ENCODE data around the gene DARS1. TPM values are rescaled to one million over a fixed set of nuclear protein-coding genes. Genes with fewer than 3 reads are reported as not detected.

Gene DARS1
- total RNA-seq, 1 experiment from 2014 or later: 85.3 TPM

DNA sequence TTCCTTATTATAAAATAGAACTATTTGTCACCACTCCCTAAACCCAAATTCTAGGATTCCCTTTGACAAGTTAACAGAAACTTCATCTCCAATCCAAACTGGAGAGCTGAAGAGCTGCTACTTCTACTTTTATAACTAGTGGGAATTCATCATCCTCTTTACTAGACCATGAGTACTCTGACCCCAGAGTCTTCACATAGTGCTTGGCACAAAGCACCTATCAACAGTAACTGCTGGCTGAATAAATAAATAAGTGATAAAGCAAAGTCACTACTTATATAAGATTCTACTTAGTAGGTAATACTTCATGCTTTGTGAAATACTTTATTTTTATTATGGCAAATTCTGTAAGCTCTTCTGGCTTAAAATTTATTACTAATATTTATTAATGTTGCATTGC is 49.5 kb downstream of the DARS1 start:
- ATAC-seq: no peak
- Histone ChIP-seq H3K27me3 (ENCODE audit: control insufficient read depth, insufficient read depth, low read length) (no peaks in the 10 kb centered on the region), H3K4me3 (ENCODE audit: low read depth in 2 of 2, low read length in 2 of 2) (no peak overlapping the region), H3K27ac (ENCODE audit: low read length) (no peak overlapping the region), H3K36me3 (ENCODE audit: control insufficient read depth, insufficient read depth, low read length) (peaks cover 14% of the 10 kb centered on the region), H3K4me1 (ENCODE audit: control insufficient read depth, insufficient read depth, low read length) (no peaks in the 10 kb centered on the region; the same call in 1 of the 2 replicates), H3K9me3 (ENCODE audit: control insufficient read depth, insufficient read depth, low read depth, low read length) (no peaks in the 10 kb centered on the region)
- BruUV-seq (replicated peaks): no TSS peak
- intact Hi-C loops (cut with micrococcal nuclease; ENCODE audit: unreplicated experiment) (no loop called here), in situ Hi-C loops (cut with HindIII; ENCODE audit: low pct_unique_long_range_greater_than_20kb, low sequenced_read_pairs) (no loop called here)
- ChIA-PET CTCF (no interaction called here), POLR2A (no interaction called here)
- DNase-seq (ENCODE audit: low read depth, low spot score): no peak
- TF ChIP-seq SIN3A (IDR thresholded peaks at IDR 0.05; ENCODE audit: borderline replicate concordance, insufficient read depth, low read depth, low read length) (no peak), REST (IDR thresholded peaks at IDR 0.05; ENCODE audit: insufficient read depth in 1 of 2, low read depth in 2 of 2, low read length in 1 of 2) (no peak)

GRCh38 chr2:135931776-135932443 is 53.5 kb downstream of the DARS1 start:
- DNase-seq (ENCODE audit: low read depth, low spot score) (no peak), ATAC-seq (no peak)
- Histone ChIP-seq H3K27ac (ENCODE audit: low read length) (no peak overlapping the region), H3K27me3 (ENCODE audit: control insufficient read depth, insufficient read depth, low read length) (no peaks in the 10 kb centered on the region), H3K9me3 (ENCODE audit: control insufficient read depth, insufficient read depth, low read depth, low read length) (no peaks in the 10 kb centered on the region), H3K4me3 (ENCODE audit: low read depth in 2 of 2, low read length in 2 of 2) (no peak overlapping the region), H3K4me1 (ENCODE audit: control insufficient read depth, insufficient read depth, low read length) (no peaks in the 10 kb centered on the region; the same call in 1 of the 2 replicates), H3K36me3 (ENCODE audit: control insufficient read depth, insufficient read depth, low read length) (peaks cover 22% of the 10 kb centered on the region)
- intact Hi-C loops (cut with micrococcal nuclease; ENCODE audit: unreplicated experiment): no loop called here
- in situ Hi-C loops (cut with HindIII; ENCODE audit: low pct_unique_long_range_greater_than_20kb, low sequenced_read_pairs): no loop called here
- ChIA-PET CTCF (no interaction called here), POLR2A (no interaction called here)
- no peak for TF ChIP-seq SIN3A (IDR thresholded peaks at IDR 0.05; ENCODE audit: borderline replicate concordance, insufficient read depth, low read depth, low read length)
- no TSS peak for BruUV-seq (replicated peaks)

DNA sequence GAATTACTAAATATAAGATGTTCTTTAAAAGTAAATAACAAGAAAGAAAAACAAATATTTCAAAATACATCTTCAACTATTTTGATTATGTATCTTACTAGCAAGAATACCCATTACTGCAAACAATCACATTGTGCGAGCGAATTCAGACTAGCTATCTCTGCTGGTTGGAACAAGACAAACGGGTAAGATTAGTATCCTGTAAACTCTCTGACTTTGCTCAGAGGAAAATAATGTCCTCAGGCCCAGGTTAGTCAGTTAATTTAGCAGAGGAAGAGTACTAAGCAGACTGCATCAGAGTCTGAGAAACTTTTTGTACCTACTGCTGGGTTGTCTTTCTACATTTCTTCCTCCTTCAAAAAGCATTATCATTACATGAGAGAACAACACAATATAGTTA is 58.8 kb downstream of the DARS1 start:
- Histone ChIP-seq H3K9me3 (ENCODE audit: control insufficient read depth, insufficient read depth, low read depth, low read length) (no peaks in the 10 kb centered on the region), H3K4me3 (ENCODE audit: low read depth in 2 of 2, low read length in 2 of 2) (no peak overlapping the region), H3K27me3 (ENCODE audit: control insufficient read depth, insufficient read depth, low read length) (no peaks in the 10 kb centered on the region), H3K27ac (ENCODE audit: low read length) (no peak overlapping the region), H3K4me1 (ENCODE audit: control insufficient read depth, insufficient read depth, low read length) (no peaks in the 10 kb centered on the region), H3K36me3 (ENCODE audit: control insufficient read depth, insufficient read depth, low read length) (peaks cover 23% of the 10 kb centered on the region)
- no peak for TF ChIP-seq REST (IDR thresholded peaks at IDR 0.05; ENCODE audit: insufficient read depth in 1 of 2, low read depth in 2 of 2, low read length in 1 of 2)
- no peak for TF ChIP-seq SIN3A (IDR thresholded peaks at IDR 0.05; ENCODE audit: borderline replicate concordance, insufficient read depth, low read depth, low read length)
- TF ChIP-seq, protein P1, sequence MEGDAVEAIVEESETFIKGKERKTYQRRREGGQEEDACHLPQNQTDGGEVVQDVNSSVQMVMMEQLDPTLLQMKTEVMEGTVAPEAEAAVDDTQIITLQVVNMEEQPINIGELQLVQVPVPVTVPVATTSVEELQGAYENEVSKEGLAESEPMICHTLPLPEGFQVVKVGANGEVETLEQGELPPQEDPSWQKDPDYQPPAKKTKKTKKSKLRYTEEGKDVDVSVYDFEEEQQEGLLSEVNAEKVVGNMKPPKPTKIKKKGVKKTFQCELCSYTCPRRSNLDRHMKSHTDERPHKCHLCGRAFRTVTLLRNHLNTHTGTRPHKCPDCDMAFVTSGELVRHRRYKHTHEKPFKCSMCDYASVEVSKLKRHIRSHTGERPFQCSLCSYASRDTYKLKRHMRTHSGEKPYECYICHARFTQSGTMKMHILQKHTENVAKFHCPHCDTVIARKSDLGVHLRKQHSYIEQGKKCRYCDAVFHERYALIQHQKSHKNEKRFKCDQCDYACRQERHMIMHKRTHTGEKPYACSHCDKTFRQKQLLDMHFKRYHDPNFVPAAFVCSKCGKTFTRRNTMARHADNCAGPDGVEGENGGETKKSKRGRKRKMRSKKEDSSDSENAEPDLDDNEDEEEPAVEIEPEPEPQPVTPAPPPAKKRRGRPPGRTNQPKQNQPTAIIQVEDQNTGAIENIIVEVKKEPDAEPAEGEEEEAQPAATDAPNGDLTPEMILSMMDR (IDR thresholded peaks at IDR 0.05): no peak
- no peak for TF ChIP-seq TCF7L2 (IDR thresholded peaks at IDR 0.05; ENCODE audit: low read depth, low read length)
- TF ChIP-seq POLR2AphosphoS5 (IDR thresholded peaks at IDR 0.05; ENCODE audit: low read depth, low read length): no peak
- ChIA-PET POLR2A (no interaction called here), CTCF (no interaction called here)
- intact Hi-C loops (cut with micrococcal nuclease; ENCODE audit: unreplicated experiment): no loop called here
- in situ Hi-C loops (cut with HindIII; ENCODE audit: low pct_unique_long_range_greater_than_20kb, low sequenced_read_pairs): no loop called here
- ATAC-seq: no peak
- DNase-seq (ENCODE audit: low read depth, low spot score): no peak
- BruUV-seq (replicated peaks): no TSS peak
